HG03460 (cell line): Measurements from ENCODE around the gene TYR.
"Not testable (repeated sequence)": the region's sequence is repeated elsewhere in the genome, so short reads cannot be mapped to it uniquely, and the experiment has no call there.

ENCODE experiments used
- ATAC-seq: cut with Tn5 transposase; IDR thresholded peaks from one replicate; pipeline ENCODE4 v1.9.1; 2021; ENCODE audit not compliant: unreplicated experiment

TYR gene

DNA sequence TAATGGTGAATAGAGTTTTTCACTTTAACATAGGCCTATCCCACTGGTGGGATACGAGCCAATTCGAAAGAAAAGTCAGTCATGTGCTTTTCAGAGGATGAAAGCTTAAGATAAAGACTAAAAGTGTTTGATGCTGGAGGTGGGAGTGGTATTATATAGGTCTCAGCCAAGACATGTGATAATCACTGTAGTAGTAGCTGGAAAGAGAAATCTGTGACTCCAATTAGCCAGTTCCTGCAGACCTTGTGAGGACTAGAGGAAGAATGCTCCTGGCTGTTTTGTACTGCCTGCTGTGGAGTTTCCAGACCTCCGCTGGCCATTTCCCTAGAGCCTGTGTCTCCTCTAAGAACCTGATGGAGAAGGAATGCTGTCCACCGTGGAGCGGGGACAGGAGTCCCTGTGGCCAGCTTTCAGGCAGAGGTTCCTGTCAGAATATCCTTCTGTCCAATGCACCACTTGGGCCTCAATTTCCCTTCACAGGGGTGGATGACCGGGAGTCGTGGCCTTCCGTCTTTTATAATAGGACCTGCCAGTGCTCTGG, at the start of gene TYR:
Gene TYR (plus strand): TSS at position 185 of the 541 bp plus-strand sequence. CDS start 79 bp downstream, at position 264.
- no peak for ATAC-seq

DNA sequence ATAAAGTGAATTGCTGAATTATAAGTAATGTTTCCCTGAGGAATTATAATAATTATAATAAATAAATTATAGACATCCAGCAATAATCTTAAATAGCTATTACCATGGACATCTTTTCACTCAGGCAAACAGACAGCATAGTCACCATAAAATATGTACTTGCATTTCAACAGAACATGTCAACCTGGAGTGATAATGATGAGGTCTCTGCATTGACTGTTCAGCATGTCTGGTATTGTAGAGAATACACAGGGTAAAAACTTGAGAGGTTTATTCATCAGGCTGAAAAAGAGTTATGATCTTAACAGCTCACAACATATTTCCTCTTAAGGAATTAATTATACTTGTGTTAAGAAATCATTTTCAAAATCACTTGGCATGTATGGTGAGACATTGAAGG, 41.1 kb upstream of the TYR start:
- no peak for ATAC-seq

DNA sequence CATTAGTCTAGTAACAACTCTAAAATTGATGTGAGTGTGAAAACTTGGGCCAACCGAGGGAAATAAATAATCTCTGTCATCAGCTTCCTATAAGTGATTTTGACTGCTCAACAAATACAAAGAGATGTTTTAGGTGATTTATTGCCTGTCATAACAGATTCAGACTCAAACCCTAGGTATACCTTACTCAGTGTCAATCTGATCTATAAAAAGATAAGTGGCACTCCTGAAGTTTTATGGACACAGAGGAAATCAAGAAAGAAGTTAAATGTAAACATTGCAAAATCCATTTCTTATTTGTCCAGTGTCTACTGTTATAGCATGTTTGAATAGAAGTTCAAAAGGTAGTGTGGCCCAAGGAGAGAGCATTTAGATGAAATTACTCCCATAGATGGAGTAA, 30.4 kb upstream of the TYR start:
- no peak for ATAC-seq

DNA sequence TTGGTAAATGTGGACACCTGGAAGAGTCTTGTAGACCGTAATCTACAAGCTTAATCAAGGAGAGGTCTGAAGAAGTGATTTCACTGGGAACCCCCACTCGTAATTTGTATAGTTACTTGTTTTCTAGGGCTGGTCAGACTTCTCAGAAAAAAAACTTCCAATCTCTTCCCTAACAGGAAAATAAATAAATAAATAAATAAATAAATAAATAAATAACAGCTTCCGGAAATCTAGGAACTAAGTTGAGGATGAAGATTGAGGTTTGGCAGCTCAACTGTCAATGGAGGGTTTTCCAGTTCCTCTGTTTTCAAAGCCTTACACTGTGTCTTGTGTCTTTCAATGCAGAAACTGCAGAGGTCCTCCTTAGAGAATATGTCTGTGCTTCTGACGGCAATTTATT, 17.7 kb upstream of the TYR start:
- ATAC-seq = no peak

DNA sequence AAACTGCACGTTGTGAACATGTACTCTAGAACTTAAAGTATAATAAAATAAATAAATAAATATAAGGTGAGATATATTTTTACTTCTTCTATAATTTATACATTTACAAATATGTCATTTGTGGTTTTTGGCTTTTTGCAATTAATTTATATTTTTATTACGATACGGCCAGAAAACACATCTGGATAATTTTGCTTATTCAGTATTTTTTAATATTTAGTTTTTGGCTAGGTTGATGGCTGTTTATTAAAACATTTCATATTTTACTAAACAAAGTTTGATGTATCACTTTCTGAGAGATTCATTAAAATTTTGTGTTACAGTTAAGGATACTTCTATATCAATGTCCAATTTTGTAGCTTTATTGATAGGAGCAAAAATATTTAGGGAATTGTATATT, 15.7 kb upstream of the TYR start:
- no peak for ATAC-seq

DNA sequence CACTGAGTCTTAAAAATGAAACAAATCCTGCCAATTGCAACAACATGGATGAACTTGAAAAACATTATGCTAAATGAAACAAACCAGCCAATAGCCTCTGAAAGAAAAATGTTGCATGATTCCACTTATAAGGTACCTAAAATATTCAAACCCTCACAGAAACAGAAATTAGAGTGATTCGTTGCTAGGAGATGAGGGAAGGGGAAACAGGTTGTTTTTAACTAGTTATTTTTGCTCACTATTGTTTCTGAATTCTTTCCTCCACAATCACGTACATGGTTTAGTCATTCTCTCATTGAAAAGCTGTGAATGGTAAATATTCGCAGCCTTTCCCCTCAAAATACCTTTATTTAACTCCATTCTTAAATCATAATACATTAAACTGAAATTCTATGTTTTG, 14.0 kb upstream of the TYR start:
- ATAC-seq = no peak

DNA sequence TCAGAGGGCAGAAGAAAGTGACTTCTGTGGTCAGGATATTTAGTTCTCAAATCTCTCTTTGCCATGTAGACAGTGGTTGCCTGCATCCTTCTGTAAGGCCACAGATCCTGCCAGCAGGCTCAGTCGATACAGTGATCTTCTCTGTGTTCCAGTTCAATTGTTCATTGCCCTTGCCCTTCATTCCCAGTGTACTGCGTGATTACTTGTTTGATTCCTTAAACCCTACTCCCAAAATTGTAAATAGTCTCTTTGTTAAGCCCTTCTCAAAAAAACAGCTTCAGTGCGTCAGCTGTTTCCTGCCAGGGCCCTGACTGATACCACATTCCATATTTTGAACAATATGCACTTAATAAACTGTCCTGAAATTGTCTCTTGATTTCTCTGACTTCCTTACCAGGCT, 9.3 kb upstream of the TYR start:
- ATAC-seq = no peak

DNA sequence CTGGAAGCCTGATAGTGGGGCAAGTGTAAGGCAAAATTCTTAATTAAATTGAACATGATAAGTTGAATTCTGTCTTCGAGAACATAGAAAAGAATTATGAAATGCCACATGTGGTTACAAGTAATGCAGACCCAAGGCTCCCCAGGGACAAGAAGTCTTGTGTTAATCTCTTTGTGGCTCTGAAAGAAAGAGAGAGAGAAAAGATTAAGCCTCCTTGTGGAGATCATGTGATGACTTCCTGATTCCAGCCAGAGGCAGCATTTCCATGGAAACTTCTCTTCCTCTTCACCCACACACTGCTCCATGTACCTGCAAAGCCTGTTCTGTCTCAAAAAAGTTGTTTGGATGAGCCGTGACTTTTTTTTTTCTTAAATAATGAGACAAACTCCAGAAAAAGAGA, 1.9 kb upstream of the TYR start:
- no peak for ATAC-seq

DNA sequence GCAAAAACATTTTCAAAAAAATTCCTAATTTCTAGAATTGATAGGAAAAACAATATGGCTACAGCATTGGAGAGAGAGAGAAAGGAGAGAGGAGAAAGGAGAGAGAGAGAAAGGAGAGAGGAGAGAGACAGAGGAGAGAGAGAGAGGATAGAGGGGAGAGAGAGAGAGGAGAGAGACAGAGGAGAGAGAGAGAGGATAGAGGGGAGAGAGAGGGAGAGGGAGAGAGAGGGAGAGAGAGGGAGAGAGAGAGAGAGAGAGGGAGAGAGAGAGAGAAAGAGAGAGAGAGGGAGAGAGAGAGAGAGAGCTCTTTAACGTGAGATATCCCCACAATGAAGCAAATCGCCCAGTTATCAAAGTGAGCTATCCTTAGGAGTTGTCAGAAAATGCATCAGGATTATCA, 737 bp upstream of the TYR start:
- no peak for ATAC-seq

DNA sequence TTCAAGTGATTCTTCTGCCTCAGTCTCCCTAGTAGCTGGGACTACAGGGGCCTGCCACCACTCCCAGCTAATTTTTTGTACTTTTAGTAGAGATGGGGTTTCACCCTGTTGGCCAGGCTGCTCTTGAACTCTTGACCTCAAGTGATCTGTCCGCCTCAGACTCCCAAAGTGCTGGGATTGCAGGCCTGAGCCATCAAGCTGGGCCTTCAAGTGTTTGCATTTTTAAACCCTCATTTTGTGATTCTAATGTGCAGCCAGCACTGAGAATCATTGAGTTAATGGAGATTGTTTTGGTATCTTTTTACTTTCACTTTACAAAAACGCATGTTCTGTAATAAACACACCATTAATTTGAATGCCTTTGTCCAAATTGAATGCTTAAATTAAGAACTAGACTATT, 3.4 kb downstream of the TYR start:
- no peak for ATAC-seq

DNA sequence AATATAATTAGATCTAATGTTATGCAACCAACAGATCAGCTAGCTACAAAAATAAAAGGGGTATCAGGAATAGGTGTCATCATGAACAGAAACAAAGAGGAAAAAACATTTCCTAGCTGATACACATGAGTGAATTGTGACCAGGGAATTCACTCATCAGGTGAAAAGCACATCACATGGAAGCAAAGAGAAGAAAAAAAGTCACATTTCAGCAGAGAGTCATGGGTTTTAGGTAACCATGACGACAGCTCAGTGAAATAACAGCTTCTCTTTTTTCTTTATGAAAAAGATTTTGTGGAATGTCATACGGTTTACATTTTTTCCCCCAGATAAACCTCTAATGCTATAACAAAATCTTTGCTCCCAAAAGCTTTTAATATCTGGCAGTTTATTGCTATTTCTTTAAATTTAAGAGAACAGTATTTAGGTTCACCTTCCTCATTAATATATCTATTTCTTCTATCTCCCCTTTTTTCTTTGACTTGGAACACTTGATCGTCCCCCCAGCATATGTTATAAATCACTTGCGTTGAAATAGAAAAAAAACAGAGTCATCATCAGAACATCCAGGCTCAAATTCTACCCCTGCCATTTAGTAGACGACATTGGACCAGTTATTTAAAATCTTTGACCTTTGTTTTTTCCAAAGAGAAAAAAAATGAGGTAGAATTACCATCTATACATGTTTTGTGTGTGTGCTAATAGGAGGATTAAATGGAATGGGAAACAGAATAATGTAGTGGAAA, 5.3 kb downstream of the TYR start:
- no peak for ATAC-seq

DNA sequence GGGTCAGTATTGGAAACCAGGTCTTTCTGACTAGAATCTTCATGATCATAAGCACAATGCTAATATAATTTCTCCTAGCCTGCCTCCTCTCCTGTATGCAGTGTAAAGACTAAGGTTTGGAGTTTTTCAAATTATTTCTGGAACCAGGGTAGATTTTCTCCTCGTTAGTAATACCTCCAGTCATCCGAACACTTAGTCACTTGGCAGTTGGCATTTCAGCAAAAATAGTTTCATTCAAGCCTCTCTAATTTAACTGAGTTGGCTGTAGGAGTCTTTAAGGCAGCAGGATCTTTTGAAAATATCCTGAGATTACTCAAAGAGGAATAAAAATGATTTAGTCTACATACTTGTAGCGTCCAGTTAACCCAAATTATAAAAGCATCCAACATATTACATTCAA, 6.3 kb downstream of the TYR start:
- no peak for ATAC-seq

DNA sequence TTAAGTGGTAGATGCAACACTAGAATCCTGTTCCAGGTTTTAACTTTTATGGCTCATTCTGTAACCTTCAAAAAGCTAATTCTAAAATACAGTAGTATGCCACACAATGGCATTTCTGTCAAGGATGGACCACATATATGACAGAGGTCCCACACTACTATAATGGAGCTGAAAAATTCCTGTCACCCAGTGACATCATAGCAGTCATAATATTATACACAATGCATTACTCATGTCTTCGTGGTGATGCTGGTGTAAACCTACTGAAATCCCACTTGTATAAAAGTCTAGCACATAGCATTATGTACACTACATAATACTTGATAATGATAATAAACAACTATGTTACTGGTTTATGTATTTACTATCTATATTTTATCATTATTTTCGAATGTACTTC, 12.1 kb downstream of the TYR start:
- no peak for ATAC-seq

DNA sequence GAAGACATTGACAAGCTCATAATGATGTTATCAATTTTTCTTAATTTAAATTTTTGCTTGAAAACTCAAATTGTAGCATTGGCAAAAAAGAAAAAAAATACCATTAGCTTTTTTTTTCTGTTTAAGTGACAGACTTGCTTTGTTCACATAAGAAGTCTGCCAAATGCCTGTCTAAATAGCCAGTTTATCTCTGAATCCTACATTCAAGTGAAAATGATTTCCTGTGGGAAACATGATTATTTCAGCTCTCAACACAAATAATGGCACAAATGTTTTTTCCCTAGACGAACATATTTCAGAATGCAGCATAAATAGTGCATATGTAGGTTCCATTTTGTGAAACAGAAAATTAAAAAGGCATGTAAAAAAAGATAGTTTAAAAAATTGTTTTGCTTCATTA, 23.5 kb downstream of the TYR start:
- ATAC-seq = no peak

DNA sequence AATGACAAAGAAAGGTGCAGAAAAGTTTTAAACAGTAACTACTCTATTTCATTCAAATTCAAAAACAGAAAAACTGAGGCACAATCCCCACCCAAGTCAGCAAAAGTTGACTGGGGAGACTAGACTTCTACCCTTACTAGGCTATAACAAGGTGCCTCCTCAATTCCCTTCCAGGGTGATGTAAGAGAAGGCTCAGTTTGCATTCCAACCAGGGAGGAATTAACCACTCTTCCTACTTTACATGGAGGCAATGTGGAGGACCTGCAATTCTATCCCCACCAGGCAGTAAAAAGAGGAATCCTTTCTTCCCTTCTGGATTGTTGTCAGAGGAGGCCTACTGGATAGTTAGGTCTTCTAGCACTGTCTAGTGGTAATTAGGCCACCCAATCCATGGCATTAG, 26.1 kb downstream of the TYR start:
- ATAC-seq = no peak

DNA sequence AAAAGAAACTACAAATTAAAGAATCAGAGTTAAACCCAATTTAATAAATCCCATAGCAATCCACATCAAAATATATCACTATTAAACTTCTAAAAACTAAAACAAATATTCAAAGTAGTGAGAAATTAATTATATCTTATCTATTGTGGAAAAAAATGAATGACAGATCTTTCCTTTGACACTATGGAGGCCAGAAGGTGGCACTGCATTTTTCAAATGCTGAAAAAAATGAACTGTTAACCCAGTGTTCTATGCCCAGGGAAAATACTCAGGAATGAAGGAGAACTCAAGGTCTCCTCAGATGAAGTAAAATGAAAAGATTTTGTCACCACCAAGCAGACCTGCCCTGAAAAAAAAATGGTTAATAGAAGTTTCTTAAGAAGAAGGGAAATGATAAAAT, 27.7 kb downstream of the TYR start:
- ATAC-seq = no peak

DNA sequence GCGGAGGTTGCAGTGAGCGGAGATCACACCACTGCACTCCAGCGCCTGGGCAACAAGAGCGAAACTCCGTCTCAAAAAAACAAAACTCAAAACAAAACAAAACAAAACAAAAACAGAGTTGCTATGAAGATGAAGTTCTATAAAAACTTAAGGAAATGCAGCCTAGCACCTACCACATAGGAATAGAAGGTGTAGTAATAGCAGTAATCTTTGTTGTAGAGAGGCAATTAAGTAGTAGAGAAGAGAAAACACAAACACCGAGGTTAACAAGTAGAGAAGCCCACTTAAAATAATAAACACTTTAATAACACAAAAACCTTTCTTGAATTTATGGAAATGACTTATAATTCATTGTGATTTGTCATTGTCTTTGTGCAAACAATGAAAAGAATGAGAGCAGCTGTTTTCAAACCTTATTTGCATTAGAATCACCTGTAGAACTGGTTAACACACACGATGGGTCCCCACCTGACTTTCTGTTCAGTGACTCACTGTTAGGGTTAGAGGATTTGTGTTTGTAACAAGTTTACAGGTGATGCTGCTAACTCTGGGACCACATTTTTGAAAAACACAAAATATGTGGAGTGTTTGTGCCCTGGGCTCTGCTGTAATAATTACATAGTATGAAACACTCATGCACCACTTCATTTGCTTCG, 43.1 kb downstream of the TYR start:
- ATAC-seq = no peak

DNA sequence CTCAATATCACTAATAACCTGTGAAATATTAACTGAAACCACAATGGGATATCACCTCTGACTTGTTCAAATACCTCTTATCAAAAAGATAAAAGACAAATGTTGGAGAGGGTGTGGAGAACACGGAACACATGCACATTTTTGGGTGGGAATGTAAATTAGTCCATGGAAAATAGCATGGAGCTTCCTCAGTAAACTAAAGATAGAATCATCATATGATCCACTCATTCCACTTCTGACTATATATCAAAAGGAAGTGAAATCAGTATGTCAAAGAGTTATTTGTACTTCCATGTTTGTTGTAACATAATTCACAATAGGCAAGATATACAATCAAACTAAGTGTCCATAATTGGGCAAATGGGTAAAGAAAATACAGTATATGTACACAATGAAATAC, 57.4 kb downstream of the TYR start:
- no peak for ATAC-seq

DNA sequence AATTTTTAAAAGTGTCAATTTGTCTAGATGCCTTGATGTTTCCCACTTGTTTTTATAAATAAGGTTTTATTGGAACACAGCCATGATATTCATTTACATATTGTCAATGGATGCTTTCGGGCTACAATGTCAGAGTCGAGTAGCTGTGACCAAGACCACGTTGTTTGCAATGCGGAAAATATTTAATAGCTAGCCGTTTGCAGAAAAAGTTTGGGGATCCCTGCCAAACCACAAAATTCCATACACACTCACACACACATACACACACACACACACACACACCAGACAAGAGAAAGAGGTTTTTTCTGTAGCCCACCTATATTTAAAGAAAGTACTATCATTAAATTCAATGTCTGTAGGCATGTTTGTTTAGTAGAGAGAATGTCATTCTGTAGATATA, 58.3 kb downstream of the TYR start:
- no peak for ATAC-seq

DNA sequence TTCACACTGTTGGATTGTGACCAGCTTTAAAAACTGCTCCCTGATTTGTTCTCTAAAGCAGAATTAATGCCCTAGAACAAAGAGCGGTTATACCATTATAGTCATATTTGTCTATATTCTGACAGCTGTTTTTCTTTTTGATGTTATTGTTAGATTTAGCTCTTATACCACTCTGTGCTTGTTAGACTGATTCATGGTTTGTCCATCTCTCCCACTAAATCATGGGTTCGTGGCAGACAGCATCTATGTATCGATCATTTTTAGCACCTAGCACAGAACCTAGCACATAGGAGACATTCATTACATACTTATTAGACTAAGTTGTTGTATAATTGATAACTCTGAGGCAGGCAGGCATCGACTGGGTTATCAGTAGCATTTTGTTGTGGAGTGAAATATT, 69.3 kb downstream of the TYR start:
- not testable (repeated sequence) for ATAC-seq

DNA sequence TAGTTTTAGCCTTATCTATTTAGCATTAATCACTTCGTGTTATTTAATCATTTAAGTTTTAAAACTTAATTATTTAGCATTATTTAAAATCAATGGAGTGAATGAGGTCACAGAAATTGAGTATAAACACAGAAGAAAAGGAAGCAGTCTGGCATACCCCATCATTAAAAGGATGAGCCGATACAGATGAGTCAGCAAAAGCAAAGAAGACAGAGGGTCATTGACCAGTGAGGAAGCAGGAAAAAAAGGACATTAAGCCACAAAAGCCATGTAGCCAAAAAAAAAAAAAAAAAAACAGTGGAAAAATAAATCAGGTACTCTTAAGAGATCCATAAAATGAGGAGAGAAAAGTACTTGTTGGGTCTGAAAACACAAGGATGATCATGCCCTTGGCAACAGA, 71.5 kb downstream of the TYR start:
- no peak for ATAC-seq

DNA sequence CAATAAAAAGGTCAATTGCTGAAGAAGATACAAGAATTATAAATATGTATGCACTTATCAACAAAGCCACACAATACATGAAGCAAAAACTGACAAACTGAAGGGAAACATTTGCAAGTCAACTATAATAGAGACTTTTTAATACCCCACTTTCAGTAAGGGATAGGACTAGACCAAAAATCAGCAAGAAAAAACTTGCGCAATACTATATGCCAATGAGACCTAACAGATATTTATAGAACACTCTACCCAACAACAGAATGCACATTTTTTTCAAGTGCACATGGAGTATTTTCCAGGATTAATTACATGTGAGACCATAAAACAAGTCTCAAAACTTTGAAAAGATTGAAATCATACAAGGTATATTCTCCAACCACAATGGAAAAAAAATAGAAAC, 83.8 kb downstream of the TYR start:
- not testable (repeated sequence) for ATAC-seq
